Parathyroid adenoma (tissue), 2 donors: ENCODE measurements around the gene CACNA1S.
A peak's percentile ranks its signal among the peaks of the same experiment; 100 is the strongest.

Experiments used
- H2AFZ ChIP-seq: fragments of 300-600 bp; sonication (generic); one replicate; pipeline ENCODE4 v1.7.0; 2017; ENCODE audit warnings: antibody characterized with exemption, mild to moderate bottlenecking
- H3K27ac ChIP-seq: fragments of 300-600 bp; sonication (generic); one replicate; pipeline ENCODE4 v1.7.0; 2017
- H3K27me3 ChIP-seq: fragments of 300-600 bp; sonication (generic); one replicate; pipeline ENCODE4 v1.7.0; 2017; ENCODE audit warnings: low read length; ENCODE audit not compliant: control insufficient read depth, insufficient read depth
- H3K36me3 ChIP-seq: fragments of 300-600 bp; sonication (generic); one replicate; pipeline ENCODE4 v1.7.0; 2017; ENCODE audit warnings: low read length; ENCODE audit not compliant: control insufficient read depth, insufficient read depth
- H3K4me1 ChIP-seq: fragments of 300-600 bp; sonication (generic); one replicate; pipeline ENCODE4 v1.7.0; 2017; ENCODE audit warnings: control low read depth
- H3K4me2 ChIP-seq: fragments of 300-600 bp; sonication (generic); one replicate; pipeline ENCODE4 v1.7.0; 2017; ENCODE audit warnings: low read length
- H3K4me3 ChIP-seq: fragments of 300-600 bp; sonication (generic); one replicate; pipeline ENCODE4 v1.7.0; 2017; ENCODE audit warnings: low read depth, low read length
- H3K79me2 ChIP-seq: fragments of 300-600 bp; sonication (generic); one replicate; pipeline ENCODE4 v1.7.0; 2017; ENCODE audit warnings: control low read depth
- H3K9ac ChIP-seq: fragments of 300-600 bp; sonication (generic); one replicate; pipeline ENCODE4 v1.7.0; 2017; ENCODE audit warnings: mild to moderate bottlenecking
- H3K9me3 ChIP-seq: fragments of 300-600 bp; sonication (generic); one replicate; pipeline ENCODE4 v1.7.0; 2017; ENCODE audit warnings: low read length; ENCODE audit not compliant: control insufficient read depth
- CTCF ChIP-seq: fragments of 300-600 bp; sonication (generic); IDR thresholded peaks from one replicate; pipeline ENCODE4 v1.7.0; 2017; ENCODE audit warnings: antibody characterized with exemption, mild to moderate bottlenecking
- donor health status: primary hyperparathyroidism.

The CACNA1S gene

GRCh38 chr1:201123866-201124265 lies 11.6 kb upstream of the CACNA1S start:
- no peak overlapping the region for H3K27ac ChIP-seq
- H3K9me3 ChIP-seq = no peaks in the 10 kb centered on the region
- no peaks in the 10 kb centered on the region for H3K4me1 ChIP-seq
- no peaks in the 10 kb centered on the region for H3K79me2 ChIP-seq
- H3K4me2 ChIP-seq = no peak overlapping the region
- H3K9ac ChIP-seq = no peak overlapping the region
- H3K27me3 ChIP-seq = peaks cover 5% of the 10 kb centered on the region
- no peak overlapping the region for H2AFZ ChIP-seq
- H3K36me3 ChIP-seq = no peaks in the 10 kb centered on the region
- TF ChIP-seq CTCF = no peak
- H3K4me3 ChIP-seq = no peak overlapping the region

- Histone ChIP-seq H3K4me2 (no peak overlapping the region), H3K27ac (no peak overlapping the region), H3K4me3 (no peak overlapping the region), H3K9ac (no peak overlapping the region), H3K79me2 (no peaks in the 10 kb centered on the region), H2AFZ (no peak overlapping the region), H3K27me3 (peaks cover 5% of the 10 kb centered on the region), H3K36me3 (no peaks in the 10 kb centered on the region), H3K4me1 (no peaks in the 10 kb centered on the region), H3K9me3 (no peaks in the 10 kb centered on the region)
- TF ChIP-seq CTCF = no peak
These were observed 10.2 kb upstream of the CACNA1S start for GRCh38 chr1:201122321-201122957.

- Histone ChIP-seq H3K9ac (no peak overlapping the region), H3K4me2 (no peak overlapping the region), H3K4me3 (no peak overlapping the region), H3K27ac (no peak overlapping the region), H2AFZ (no peak overlapping the region), H3K27me3 (peaks cover 5% of the 10 kb centered on the region), H3K4me1 (no peaks in the 10 kb centered on the region), H3K9me3 (no peaks in the 10 kb centered on the region), H3K79me2 (no peaks in the 10 kb centered on the region), H3K36me3 (no peaks in the 10 kb centered on the region)
- TF ChIP-seq CTCF = peak; percentile 24
These were observed 7.3 kb upstream of the CACNA1S start for GRCh38 chr1:201119206-201120197.

- H3K36me3 ChIP-seq = no peaks in the 10 kb centered on the region
- no peak overlapping the region for H2AFZ ChIP-seq
- no peak overlapping the region for H3K27ac ChIP-seq
- no peak for TF ChIP-seq CTCF
- H3K9me3 ChIP-seq = no peaks in the 10 kb centered on the region
- no peaks in the 10 kb centered on the region for H3K27me3 ChIP-seq
- H3K4me2 ChIP-seq = no peak overlapping the region
- H3K4me3 ChIP-seq = no peak overlapping the region
- no peaks in the 10 kb centered on the region for H3K79me2 ChIP-seq
- H3K9ac ChIP-seq = no peak overlapping the region
- H3K4me1 ChIP-seq = no peaks in the 10 kb centered on the region
These were observed 3.9 kb upstream of the CACNA1S start for GRCh38 chr1:201116091-201116490.
